HepG2 (cell line): ENCODE measurements around the gene FBXL20. TPM values are rescaled to one million over a fixed set of nuclear protein-coding genes. Genes with fewer than 3 reads are reported as not detected.
A peak's percentile ranks its signal among the peaks of the same experiment; 100 is the strongest.

Experiments
- ATAC-seq: fragments of 200-7000 bp; cut with Tn5 transposase; 3 replicates; pipeline ENCODE4 v1.9.1; 2020; ENCODE audit warnings: mild to moderate bottlenecking, moderate library complexity
- BruUV-seq: library from RNA; stranded (reverse); fragments of 400-500 nt; replicated peaks from 2 replicates; lab custom pipeline; 2021; lab: Mats Ljungman, UMichigan
- CTCF ChIA-PET: fragments of 300-600 bp; formaldehyde crosslinking; extraction: SDS; loops from one replicate; lab custom pipeline; 2021; ENCODE audit warnings: low total read pairs, inconsistent platforms, low intra/inter-chr PET ratio; lab: Yijun Ruan, JAX
- POLR2A ChIA-PET: fragments of 350-600 bp; sonication (Branson Sonifier 250); formaldehyde crosslinking; loops from one replicate; lab custom pipeline; 2020; ENCODE audit warnings: antibody characterized with exemption, inconsistent platforms; lab: Yijun Ruan, JAX
- DNase-seq: peaks from one replicate; pipeline ENCODE4 v3.0.0-alpha.2; 2015; ENCODE audit warnings: low spot score
- FAIRE-seq: peaks from 3 replicates; lab custom pipeline; 2011; peaks lifted over from hg19 to GRCh38; lab: Jason Lieb, UNC
- H2AFZ ChIP-seq: one replicate; pipeline ENCODE4 v1.6.1; 2011; ENCODE audit warnings: low read length, inconsistent platforms
- H3K27ac ChIP-seq: fragments of 300-600 bp; 3 replicates; pipeline ENCODE4 v1.8.0; 2011; ENCODE audit warnings: mixed run types, mild to moderate bottlenecking, mixed read lengths, low read length, inconsistent platforms; ENCODE audit not compliant: insufficient read depth; ENCODE audit errors: extremely low read length
- H3K27me3 ChIP-seq, 2 experiments: fragments of 200-600 bp in 1 of 2; 2 replicates in 1 of 2; 3 replicates in 1 of 2; pipeline versions ENCODE4 v1.6.0 to v1.8.0; 2011; ENCODE audit warnings: low read length in 2 of 2, mild to moderate bottlenecking in 2 of 2, moderate library complexity in 2 of 2, inconsistent platforms in 1 of 2; ENCODE audit not compliant: insufficient read depth in 2 of 2, control insufficient read depth in 1 of 2
- H3K36me3 ChIP-seq, 2 experiments: fragments of 200-600 bp in 1 of 2; replicated peaks in 1 of 2; 2 replicates in 1 of 2; 3 replicates in 1 of 2; pipeline versions ENCODE4 v1.5.1 to v1.8.0; 2011; ENCODE audit warnings: low read length in 2 of 2, inconsistent platforms in 1 of 2; ENCODE audit not compliant: insufficient read depth in 2 of 2, control insufficient read depth in 1 of 2
- H3K4me1 ChIP-seq: 2 replicates; pipeline ENCODE4 v1.5.1; 2012; ENCODE audit warnings: low read length, inconsistent platforms; ENCODE audit not compliant: insufficient read depth
- H3K4me2 ChIP-seq: 2 replicates; pipeline ENCODE4 v1.6.0; 2011; ENCODE audit warnings: low read depth, low read length, inconsistent platforms
- H3K4me3 ChIP-seq, 3 experiments: fragments of 200-600 bp in 1 of 3; sonication (generic), shearing (Covaris generic) in 1 of 3; replicated peaks in 1 of 3; 2 replicates each; pipeline ENCODE4 v1.5.1; 2011 to 2016; ENCODE audit warnings: low read length in 3 of 3, inconsistent platforms in 2 of 3, low read depth in 2 of 3, mild to moderate bottlenecking in 2 of 3, control low read depth in 1 of 3, mixed read lengths in 1 of 3; ENCODE audit not compliant: insufficient read depth in 1 of 3
- H3K79me2 ChIP-seq: one replicate; pipeline ENCODE4 v1.6.1; 2011; ENCODE audit warnings: low read length, inconsistent platforms; ENCODE audit not compliant: insufficient read depth
- H3K9ac ChIP-seq: 2 replicates; pipeline ENCODE4 v1.6.0; 2011; ENCODE audit warnings: mild to moderate bottlenecking, low read depth, low read length, inconsistent platforms; ENCODE audit not compliant: insufficient read depth
- H3K9me3 ChIP-seq: 2 replicates; pipeline ENCODE4 v1.5.1; 2012; ENCODE audit warnings: mild to moderate bottlenecking, low read length
- H4K20me1 ChIP-seq: 2 replicates; pipeline ENCODE4 v1.6.0; 2011; ENCODE audit warnings: inconsistent platforms, mild to moderate bottlenecking, low read length, moderate library complexity; ENCODE audit not compliant: insufficient read depth
- AGO1 ChIP-seq: fragments of 200-400 bp; formaldehyde crosslinking; IDR thresholded peaks from 2 replicates; pipeline ENCODE4 v1.6.1; 2017; ENCODE audit warnings: mild to moderate bottlenecking, low read depth, low read length, moderate library complexity; ENCODE audit not compliant: poor library complexity, severe bottlenecking
- GATAD2A ChIP-seq: IDR thresholded peaks from 2 replicates; pipeline ENCODE4 v1.6.1; 2016
- NFRKB ChIP-seq: fragments of 450-650 bp; IDR thresholded peaks from 2 replicates; pipeline ENCODE4 v1.6.1; 2017
- ZFP36L2 ChIP-seq: sonication (generic); formaldehyde crosslinking; IDR thresholded peaks from 2 replicates; pipeline ENCODE4 v1.4.0; 2020; ENCODE audit warnings: missing genetic modification reagents
- ZNF292 ChIP-seq: sonication (generic); formaldehyde crosslinking; IDR thresholded peaks from 2 replicates; pipeline ENCODE4 v1.8.1; 2022; ENCODE audit warnings: mild to moderate bottlenecking, low read depth, missing genetic modification reagents, borderline replicate concordance
- ZNF713 ChIP-seq: sonication (generic); formaldehyde crosslinking; IDR thresholded peaks from 2 replicates; pipeline ENCODE4 v1.4.0; 2020; ENCODE audit warnings: mild to moderate bottlenecking, missing genetic modification reagents
- ZNF816 ChIP-seq: sonication (generic); formaldehyde crosslinking; IDR thresholded peaks from 2 replicates; pipeline ENCODE4 v1.8.0; 2022; ENCODE audit warnings: missing genetic modification reagents, mild to moderate bottlenecking, borderline replicate concordance
- ZNF839 ChIP-seq: sonication (generic); formaldehyde crosslinking; IDR thresholded peaks from 2 replicates; pipeline ENCODE4 v1.4.0; 2020; ENCODE audit warnings: missing genetic modification reagents, mild to moderate bottlenecking, borderline replicate concordance
- ZNF878 ChIP-seq: sonication (generic); formaldehyde crosslinking; IDR thresholded peaks from 2 replicates; pipeline ENCODE4 v1.8.1; 2023; ENCODE audit warnings: mild to moderate bottlenecking, missing genetic modification reagents, moderate library complexity
- ZZZ3 ChIP-seq: sonication (generic); formaldehyde crosslinking; IDR thresholded peaks from 2 replicates; pipeline ENCODE4 v1.4.0; 2020; ENCODE audit warnings: missing genetic modification reagents, mild to moderate bottlenecking, borderline replicate concordance
- WGBS: methylation state at CpG from one replicate; pipeline ENCODE4 v1.1.6; 2017; ENCODE audit warnings: low lambda C conversion rate; 5-methylcytosine and 5-hydroxymethylcytosine counted together
- in situ Hi-C: cut with HindIII; loops from 2 replicates; pipeline ENCODE4 v1.10.0; 2017; ENCODE audit warnings: low pct_unique_long_range_greater_than_20kb; ENCODE audit not compliant: extremely low pct_ligation_motif_present
- intact Hi-C: fragments of 100-400 bp; cut with micrococcal nuclease; formaldehyde crosslinking; loops from one replicate; pipeline ENCODE4 v1.10.0; 2022; ENCODE audit not compliant: unreplicated experiment
- polyA plus RNA-seq, 8 experiments: library from polyadenylated mRNA; depleted of rRNA in 3 of 8; stranded (reverse) in 7 of 8; unstranded in 1 of 8; fragments of >200 nt; fragmentation: Illumina TruSeq in 4 of 8; extraction: Trizol in 4 of 8; gene quantifications; 2 replicates each; pipeline versions ENCODE4 v1.2.1 to v1.2.3, GENCODE V29; 2011 to 2016; ENCODE audit warnings: low read depth in 4 of 8, missing spikeins in 1 of 8, mixed read lengths in 1 of 8; ENCODE audit not compliant: insufficient read depth in 1 of 8
- total RNA-seq, 5 experiments: library from RNA; depleted of rRNA; stranded (reverse); fragments of >200 nt; fragmentation: Illumina TruSeq; extraction: Trizol; gene quantifications; 2 replicates each; pipeline ENCODE4 v1.2.3, GENCODE V29; 2016; ENCODE audit warnings: low read depth in 1 of 5
- TF ChIP-seq, protein P1 (sequence below): sonication (generic); formaldehyde crosslinking; IDR thresholded peaks from 2 replicates; pipeline ENCODE4 v1.5.0; 2020; ENCODE audit warnings: mild to moderate bottlenecking, missing genetic modification reagents, borderline replicate concordance
- TF ChIP-seq, protein P2 (sequence below): sonication (generic); formaldehyde crosslinking; IDR thresholded peaks from 2 replicates; pipeline ENCODE4 v1.4.0; 2020; ENCODE audit warnings: low read depth, missing genetic modification reagents

Gene FBXL20
- total and polyA plus RNA-seq, 2 of the 13 experiments (the other 11 are each of a cell fraction or from before 2014, with no cell fraction given): 10.2 to 10.3 TPM

DNA sequence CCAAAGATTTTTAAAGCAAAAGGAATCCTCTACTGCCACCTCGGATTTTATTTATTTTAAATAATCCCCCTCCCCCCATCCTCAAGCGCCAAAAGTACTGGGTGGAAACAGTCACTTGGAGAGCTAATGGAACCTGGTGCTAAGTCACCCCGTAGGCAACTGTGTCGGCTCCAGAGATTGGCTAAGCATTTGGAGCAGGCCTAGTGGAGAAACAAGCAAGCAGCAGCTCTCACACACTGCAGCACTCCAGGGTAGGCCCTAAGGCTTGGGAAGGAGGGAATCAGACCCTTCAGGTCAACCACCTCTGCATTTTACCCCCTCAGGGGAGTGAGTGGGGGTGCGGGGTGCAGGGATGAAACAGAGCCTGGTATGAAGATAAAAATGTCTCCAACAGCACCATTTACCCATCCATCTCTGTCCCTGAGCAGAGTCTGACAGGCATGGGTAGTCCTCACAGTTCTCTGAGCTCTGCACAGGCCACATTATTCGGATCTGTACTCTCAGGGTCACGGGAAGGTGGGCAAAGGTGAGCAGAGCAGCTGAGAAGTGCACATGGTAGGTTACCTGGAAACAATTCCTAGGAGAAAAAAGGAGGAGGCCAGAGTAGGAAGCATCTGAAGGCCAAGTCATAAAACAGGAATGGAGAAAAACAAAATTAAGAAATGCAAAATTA lies 148.5 kb downstream of the FBXL20 start:
- ChIA-PET POLR2A (interaction anchor here (1.0 kb wide), 1 partner anchor 53 kb away, joined by 3 read pairs; the partner anchor contains the start of gene RPL19), CTCF (no interaction called here)
- ATAC-seq (0 out of 3 replicates have a peak, but pooled peaks have one; percentile 19), FAIRE-seq (no peak), DNase-seq (no peak)
- TF ChIP-seq ZNF816 (CRISPR knock-in tag) (no peak), ZNF713 (CRISPR knock-in tag) (no peak), ZNF839 (no peak), AGO1 (no peak), GATAD2A (no peak), NFRKB (no peak), ZFP36L2 (CRISPR knock-in tag) (no peak), ZNF878 (no peak), ZZZ3 (CRISPR knock-in tag) (no peak), ZNF292 (no peak)
- TF ChIP-seq, protein P1, sequence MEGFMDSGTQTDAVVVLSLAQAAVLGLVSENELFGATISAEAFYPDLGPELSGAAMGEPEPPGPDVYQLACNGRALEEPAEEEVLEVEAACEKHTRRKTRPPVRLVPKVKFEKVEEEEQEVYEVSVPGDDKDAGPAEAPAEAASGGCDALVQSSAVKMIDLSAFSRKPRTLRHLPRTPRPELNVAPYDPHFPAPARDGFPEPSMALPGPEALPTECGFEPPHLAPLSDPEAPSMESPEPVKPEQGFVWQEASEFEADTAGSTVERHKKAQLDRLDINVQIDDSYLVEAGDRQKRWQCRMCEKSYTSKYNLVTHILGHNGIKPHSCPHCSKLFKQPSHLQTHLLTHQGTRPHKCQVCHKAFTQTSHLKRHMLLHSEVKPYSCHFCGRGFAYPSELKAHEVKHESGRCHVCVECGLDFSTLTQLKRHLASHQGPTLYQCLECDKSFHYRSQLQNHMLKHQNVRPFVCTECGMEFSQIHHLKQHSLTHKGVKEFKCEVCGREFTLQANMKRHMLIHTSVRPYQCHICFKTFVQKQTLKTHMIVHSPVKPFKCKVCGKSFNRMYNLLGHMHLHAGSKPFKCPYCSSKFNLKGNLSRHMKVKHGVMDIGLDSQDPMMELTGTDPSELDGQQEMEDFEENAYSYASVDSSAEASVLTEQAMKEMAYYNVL (CRISPR knock-in tag): no peak
- TF ChIP-seq, protein P2, sequence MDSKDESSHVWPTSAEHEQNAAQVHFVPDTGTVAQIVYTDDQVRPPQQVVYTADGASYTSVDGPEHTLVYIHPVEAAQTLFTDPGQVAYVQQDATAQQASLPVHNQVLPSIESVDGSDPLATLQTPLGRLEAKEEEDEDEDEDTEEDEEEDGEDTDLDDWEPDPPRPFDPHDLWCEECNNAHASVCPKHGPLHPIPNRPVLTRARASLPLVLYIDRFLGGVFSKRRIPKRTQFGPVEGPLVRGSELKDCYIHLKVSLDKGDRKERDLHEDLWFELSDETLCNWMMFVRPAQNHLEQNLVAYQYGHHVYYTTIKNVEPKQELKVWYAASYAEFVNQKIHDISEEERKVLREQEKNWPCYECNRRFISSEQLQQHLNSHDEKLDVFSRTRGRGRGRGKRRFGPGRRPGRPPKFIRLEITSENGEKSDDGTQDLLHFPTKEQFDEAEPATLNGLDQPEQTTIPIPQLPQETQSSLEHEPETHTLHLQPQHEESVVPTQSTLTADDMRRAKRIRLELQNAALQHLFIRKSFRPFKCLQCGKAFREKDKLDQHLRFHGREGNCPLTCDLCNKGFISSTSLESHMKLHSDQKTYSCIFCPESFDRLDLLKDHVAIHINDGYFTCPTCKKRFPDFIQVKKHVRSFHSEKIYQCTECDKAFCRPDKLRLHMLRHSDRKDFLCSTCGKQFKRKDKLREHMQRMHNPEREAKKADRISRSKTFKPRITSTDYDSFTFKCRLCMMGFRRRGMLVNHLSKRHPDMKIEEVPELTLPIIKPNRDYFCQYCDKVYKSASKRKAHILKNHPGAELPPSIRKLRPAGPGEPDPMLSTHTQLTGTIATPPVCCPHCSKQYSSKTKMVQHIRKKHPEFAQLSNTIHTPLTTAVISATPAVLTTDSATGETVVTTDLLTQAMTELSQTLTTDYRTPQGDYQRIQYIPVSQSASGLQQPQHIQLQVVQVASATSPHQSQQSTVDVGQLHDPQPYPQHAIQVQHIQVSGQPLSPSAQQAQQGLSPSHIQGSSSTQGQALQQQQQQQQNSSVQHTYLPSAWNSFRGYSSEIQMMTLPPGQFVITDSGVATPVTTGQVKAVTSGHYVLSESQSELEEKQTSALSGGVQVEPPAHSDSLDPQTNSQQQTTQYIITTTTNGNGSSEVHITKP (CRISPR knock-in tag): no peak
- Histone ChIP-seq H3K36me3 (peaks cover under 1 to 1% of the 10 kb centered on the region in 2 experiments; a peak in 2 of 5 replicates), H3K4me1 (peaks cover 27% of the 10 kb centered on the region), H2AFZ (no peak overlapping the region), H3K79me2 (no peaks in the 10 kb centered on the region), H3K9ac (no peak overlapping the region), H3K27me3 (no peaks in the 10 kb centered on the region), H3K9me3 (no peaks in the 10 kb centered on the region), H3K4me2 (no peak overlapping the region), H3K4me3 (no peak overlapping the region), H4K20me1 (no peaks in the 10 kb centered on the region), H3K27ac (no peak overlapping the region)
- in situ Hi-C loops (no loop called here), intact Hi-C loops (no loop called here)
- 92% methylated on average over 7 of the region's 7 CpGs for WGBS
- no TSS peak for BruUV-seq
